ENCODE measurements around the gene IGF2BP3. TPM values are rescaled to one million over a fixed set of nuclear protein-coding genes. Genes with fewer than 3 reads are reported as not detected.

The IGF2BP3 gene
- polyA plus RNA-seq, 4 donors: 52.3 to 72.2 (median 59.0) TPM

- no peak for DNase-seq (ENCODE audit: low read depth in 4 of 4, low spot score in 2 of 4)
Observed at GRCh38 chr7:23347682-23348180, 122.6 kb downstream of the IGF2BP3 start.

GRCh38 chr7:23347033-23347681, 123.1 kb downstream of the IGF2BP3 start:
- DNase-seq (ENCODE audit: low read depth in 4 of 4, low spot score in 2 of 4): no peak

GRCh38 chr7:23346316-23346715, 124.0 kb downstream of the IGF2BP3 start:
- no peak for DNase-seq (ENCODE audit: low read depth in 4 of 4, low spot score in 2 of 4)

- DNase-seq (ENCODE audit: low read depth in 4 of 4, low spot score in 2 of 4): no peak
Observed at GRCh38 chr7:23345601-23346000, 124.7 kb downstream of the IGF2BP3 start.

- DNase-seq (ENCODE audit: low read depth in 4 of 4, low spot score in 2 of 4): no peak
Observed at GRCh38 chr7:23343806-23344475, 126.3 kb downstream of the IGF2BP3 start.

- DNase-seq (ENCODE audit: low read depth in 4 of 4, low spot score in 2 of 4): no peak
Observed at GRCh38 chr7:23343102-23343501, 127.2 kb downstream of the IGF2BP3 start.

- no peak for DNase-seq (ENCODE audit: low read depth in 4 of 4, low spot score in 2 of 4)
Observed at GRCh38 chr7:23341846-23342598, 128.3 kb downstream of the IGF2BP3 start.

- DNase-seq (ENCODE audit: low read depth in 4 of 4, low spot score in 2 of 4): no peak
Observed at GRCh38 chr7:23338863-23339262, 131.4 kb downstream of the IGF2BP3 start.

- no peak for DNase-seq (ENCODE audit: low read depth in 4 of 4, low spot score in 2 of 4)
Observed at GRCh38 chr7:23338439-23338838, 131.9 kb downstream of the IGF2BP3 start.

- DNase-seq (ENCODE audit: low read depth in 4 of 4, low spot score in 2 of 4): no peak
Observed at GRCh38 chr7:23337374-23337773, 132.9 kb downstream of the IGF2BP3 start.

GRCh38 chr7:23336799-23337283, 133.4 kb downstream of the IGF2BP3 start:
- no peak for DNase-seq (ENCODE audit: low read depth in 4 of 4, low spot score in 2 of 4)

- DNase-seq (ENCODE audit: low read depth in 4 of 4, low spot score in 2 of 4): no peak
Observed at GRCh38 chr7:23336086-23336485, 134.2 kb downstream of the IGF2BP3 start.

- DNase-seq (ENCODE audit: low read depth in 4 of 4, low spot score in 2 of 4): no peak
Observed at GRCh38 chr7:23335621-23336020, 134.7 kb downstream of the IGF2BP3 start.

GRCh38 chr7:23335136-23335535, 135.2 kb downstream of the IGF2BP3 start:
- DNase-seq (ENCODE audit: low read depth in 4 of 4, low spot score in 2 of 4): no peak

- no peak for DNase-seq (ENCODE audit: low read depth in 4 of 4, low spot score in 2 of 4)
Observed at GRCh38 chr7:23334482-23335056, 135.7 kb downstream of the IGF2BP3 start.

- DNase-seq (ENCODE audit: low read depth in 4 of 4, low spot score in 2 of 4): no peak
Observed at GRCh38 chr7:23333671-23334246, 136.5 kb downstream of the IGF2BP3 start.

GRCh38 chr7:23332910-23333612, 137.2 kb downstream of the IGF2BP3 start:
- DNase-seq (ENCODE audit: low read depth in 4 of 4, low spot score in 2 of 4): no peak

- no peak for DNase-seq (ENCODE audit: low read depth in 4 of 4, low spot score in 2 of 4)
Observed at GRCh38 chr7:23332193-23332592, 138.1 kb downstream of the IGF2BP3 start.

- DNase-seq (ENCODE audit: low read depth in 4 of 4, low spot score in 2 of 4): no peak
Observed at GRCh38 chr7:23331132-23331531, 139.2 kb downstream of the IGF2BP3 start.

- DNase-seq (ENCODE audit: low read depth in 4 of 4, low spot score in 2 of 4): no peak
Observed at GRCh38 chr7:23315366-23315765, 154.9 kb downstream of the IGF2BP3 start.
